DND-41 (cell line): Measurements from ENCODE around the gene F8.

ENCODE experiments used
- ATAC-seq: fragments of 200-7000 bp; cut with Tn5 transposase; 3 replicates; pipeline ENCODE4 v1.9.1; 2021; ENCODE audit warnings: low read depth; ENCODE audit not compliant: insufficient read depth
- DNase-seq: peaks from one replicate; pipeline ENCODE4 v3.0.0-alpha.2; 2020
- H2AFZ ChIP-seq: 2 replicates; pipeline ENCODE4 v1.6.0; 2012; ENCODE audit warnings: low read depth, low read length
- H3K27ac ChIP-seq: 2 replicates; pipeline ENCODE4 v1.5.1; 2012; ENCODE audit warnings: low read length, inconsistent platforms
- H3K27me3 ChIP-seq: fragments of 200-600 bp; sonication (generic); 2 replicates; pipeline ENCODE4 v1.6.0; 2012; ENCODE audit warnings: low read length, mild to moderate bottlenecking, inconsistent platforms; ENCODE audit not compliant: insufficient read depth, poor library complexity
- H3K36me3 ChIP-seq: 2 replicates; pipeline ENCODE4 v1.5.1; 2012; ENCODE audit warnings: low read length, inconsistent platforms; ENCODE audit not compliant: insufficient read depth
- H3K4me1 ChIP-seq: 2 replicates; pipeline ENCODE4 v1.5.1; 2012; ENCODE audit warnings: mild to moderate bottlenecking, low read length; ENCODE audit not compliant: insufficient read depth
- H3K4me2 ChIP-seq: 2 replicates; pipeline ENCODE4 v1.6.0; 2012; ENCODE audit warnings: mild to moderate bottlenecking, moderate library complexity, low read length, inconsistent platforms; ENCODE audit not compliant: insufficient read depth
- H3K4me3 ChIP-seq, 2 experiments: fragments of 200-600 bp in 1 of 2; shearing (Covaris generic) in 1 of 2; 2 replicates each; pipeline ENCODE4 v1.5.1; 2012 to 2016; ENCODE audit warnings: inconsistent platforms in 2 of 2, low read length in 2 of 2, mild to moderate bottlenecking in 2 of 2, low read depth in 1 of 2, moderate library complexity in 1 of 2
- H3K79me2 ChIP-seq: 2 replicates; pipeline ENCODE4 v1.6.0; 2012; ENCODE audit warnings: low read length, inconsistent platforms; ENCODE audit not compliant: insufficient read depth
- H3K9ac ChIP-seq: 2 replicates; pipeline ENCODE4 v1.6.0; 2012; ENCODE audit warnings: low read depth, mild to moderate bottlenecking, inconsistent platforms, low read length, moderate library complexity
- H3K9me3 ChIP-seq: 2 replicates; pipeline ENCODE4 v1.5.1; 2012; ENCODE audit warnings: low read length, moderate library complexity, mild to moderate bottlenecking, inconsistent platforms; ENCODE audit not compliant: insufficient read depth, severe bottlenecking
- H4K20me1 ChIP-seq: 2 replicates; pipeline ENCODE4 v1.6.0; 2012; ENCODE audit warnings: low read length; ENCODE audit not compliant: insufficient read depth
- CTCF ChIP-seq: IDR thresholded peaks from 2 replicates; pipeline ENCODE4 v1.5.1; 2012; ENCODE audit warnings: borderline replicate concordance, low read length, moderate library complexity, mild to moderate bottlenecking; ENCODE audit not compliant: poor library complexity, severe bottlenecking; ENCODE audit errors: extremely low read depth
- EZH2 ChIP-seq: IDR thresholded peaks from 3 replicates; pipeline ENCODE4 v1.6.1; 2012; ENCODE audit warnings: borderline replicate concordance, low read depth, mild to moderate bottlenecking, moderate library complexity, low read length, inconsistent platforms; ENCODE audit not compliant: severe bottlenecking

F8 gene

GRCh38 chrX:155001873-155002272 is 20.6 kb downstream of the F8 start:
- H3K27ac ChIP-seq, result no peak overlapping the region
- H3K9me3 ChIP-seq, result no peaks in the 10 kb centered on the region
- TF ChIP-seq CTCF, result no peak
- TF ChIP-seq EZH2, result no peak
- no peaks in the 10 kb centered on the region for H3K4me1 ChIP-seq
- no peaks in the 10 kb centered on the region for H3K36me3 ChIP-seq
- H3K9ac ChIP-seq, result no peak overlapping the region
- no peaks in the 10 kb centered on the region for H4K20me1 ChIP-seq
- no peak overlapping the region for H2AFZ ChIP-seq
- ATAC-seq, result no peak
- no peak overlapping the region for H3K4me2 ChIP-seq
- H3K79me2 ChIP-seq, result no peaks in the 10 kb centered on the region
- no peak overlapping the region for H3K4me3 ChIP-seq
- DNase-seq, result no peak
- H3K27me3 ChIP-seq, result no peaks in the 10 kb centered on the region

GRCh38 chrX:155000841-155001240 is 21.7 kb downstream of the F8 start:
- TF ChIP-seq EZH2 (no peak), CTCF (no peak)
- ATAC-seq (no peak), DNase-seq (no peak)
- H3K27me3 ChIP-seq, result no peaks in the 10 kb centered on the region
- H3K36me3 ChIP-seq, result no peaks in the 10 kb centered on the region
- H2AFZ ChIP-seq, result no peak overlapping the region
- H3K4me3 ChIP-seq, result no peak overlapping the region
- no peak overlapping the region for H3K27ac ChIP-seq
- no peaks in the 10 kb centered on the region for H4K20me1 ChIP-seq
- no peaks in the 10 kb centered on the region for H3K4me1 ChIP-seq
- H3K9me3 ChIP-seq, result no peaks in the 10 kb centered on the region
- no peak overlapping the region for H3K4me2 ChIP-seq
- H3K79me2 ChIP-seq, result no peaks in the 10 kb centered on the region
- no peak overlapping the region for H3K9ac ChIP-seq

- H3K36me3 ChIP-seq, result no peaks in the 10 kb centered on the region
- TF ChIP-seq EZH2 (no peak), CTCF (no peak)
Measured at GRCh38 chrX:154998204-154998880, 24.2 kb downstream of the F8 start.

GRCh38 chrX:154991476-154991875 is 31.0 kb downstream of the F8 start:
- H2AFZ ChIP-seq, result no peak overlapping the region
- H3K27me3 ChIP-seq, result no peaks in the 10 kb centered on the region
- no peak overlapping the region for H3K4me2 ChIP-seq
- ATAC-seq, result no peak
- H3K36me3 ChIP-seq, result no peaks in the 10 kb centered on the region
- no peak overlapping the region for H3K4me3 ChIP-seq
- H4K20me1 ChIP-seq, result no peaks in the 10 kb centered on the region
- no peak overlapping the region for H3K9ac ChIP-seq
- no peaks in the 10 kb centered on the region for H3K79me2 ChIP-seq
- DNase-seq, result no peak
- no peaks in the 10 kb centered on the region for H3K4me1 ChIP-seq
- TF ChIP-seq EZH2 (no peak), CTCF (no peak)
- no peak overlapping the region for H3K27ac ChIP-seq
- H3K9me3 ChIP-seq, result no peaks in the 10 kb centered on the region

More at GRCh38 chrX:154998204-154998880, 24.2 kb downstream of the F8 start:
- Histone ChIP-seq H3K4me3 (no peak overlapping the region), H3K9me3 (no peaks in the 10 kb centered on the region), H4K20me1 (no peaks in the 10 kb centered on the region), H3K27me3 (no peaks in the 10 kb centered on the region), H2AFZ (no peak overlapping the region), H3K4me2 (no peak overlapping the region), H3K4me1 (no peaks in the 10 kb centered on the region), H3K27ac (no peak overlapping the region), H3K79me2 (no peaks in the 10 kb centered on the region), H3K9ac (no peak overlapping the region)
- ATAC-seq (no peak), DNase-seq (no peak)
